ENCODE results near the gene IFIT5. TPM values are rescaled to one million over a fixed set of nuclear protein-coding genes. Genes with fewer than 3 reads are reported as not detected.

The IFIT5 gene
- total RNA-seq, 1 donor from 2014 or later, result 7.4 TPM

GRCh38 chr10:89413398-89413912 lies 913 bp upstream of the IFIT5 start:
- Histone ChIP-seq H3K9me3 (replicated peaks) (no peaks in the 10 kb centered on the region), H3K36me3 (peaks cover 11% of the 10 kb centered on the region), H3K4me1 (peaks cover 51% of the 10 kb centered on the region), H3K4me3 (peak overlapping the region; percentile 91), H3K27me3 (ENCODE audit: low read depth) (no peaks in the 10 kb centered on the region), H3K27ac (replicated peaks) (peak overlapping the region; percentile 96)
- DNase-seq, result no peak
- TF ChIP-seq CTCF (IDR thresholded peaks at IDR 0.05; ENCODE audit: borderline replicate concordance), result no peak
- intact Hi-C loops (cut with micrococcal nuclease), result no loop called here

GRCh38 chr10:89414879-89415821 lies 782 bp downstream of the IFIT5 start:
- peaks cover 67% of the 10 kb centered on the region for H3K4me1 ChIP-seq

GRCh38 chr10:89416465-89416864 lies 2.1 kb downstream of the IFIT5 start:
- no peaks in the 10 kb centered on the region for H3K27me3 ChIP-seq (ENCODE audit: low read depth)
- DNase-seq, result no peak
- peak overlapping the region; percentile 91 for H3K4me3 ChIP-seq
- peaks cover 17% of the 10 kb centered on the region for H3K36me3 ChIP-seq
- peak overlapping the region; percentile 96 for H3K27ac ChIP-seq (replicated peaks)
- no peaks in the 10 kb centered on the region for H3K9me3 ChIP-seq (replicated peaks)
- intact Hi-C loops (cut with micrococcal nuclease), result no loop called here
- no peak for TF ChIP-seq CTCF (IDR thresholded peaks at IDR 0.05; ENCODE audit: borderline replicate concordance)
- H3K4me1 ChIP-seq, result peaks cover 68% of the 10 kb centered on the region

More at GRCh38 chr10:89414879-89415821, 782 bp downstream of the IFIT5 start:
- intact Hi-C loops (cut with micrococcal nuclease), result no loop called here
- no peaks in the 10 kb centered on the region for H3K9me3 ChIP-seq (replicated peaks)
- no peaks in the 10 kb centered on the region for H3K27me3 ChIP-seq (ENCODE audit: low read depth)
- H3K27ac ChIP-seq (replicated peaks), result peak overlapping the region; percentile 96
- peak; percentile 40 for DNase-seq
- peaks cover 12% of the 10 kb centered on the region for H3K36me3 ChIP-seq
- peak overlapping the region; percentile 91 for H3K4me3 ChIP-seq
- peak; percentile 25 for TF ChIP-seq CTCF (IDR thresholded peaks at IDR 0.05; ENCODE audit: borderline replicate concordance)

GRCh38 chr10:89419548-89419947 lies 5.2 kb downstream of the IFIT5 start:
- Histone ChIP-seq H3K4me3 (peak overlapping the region; percentile 34), H3K27me3 (ENCODE audit: low read depth) (no peaks in the 10 kb centered on the region), H3K36me3 (peaks cover 17% of the 10 kb centered on the region), H3K27ac (replicated peaks) (peak overlapping the region; percentile 96), H3K4me1 (peaks cover 56% of the 10 kb centered on the region), H3K9me3 (replicated peaks) (no peaks in the 10 kb centered on the region)
- TF ChIP-seq CTCF (IDR thresholded peaks at IDR 0.05; ENCODE audit: borderline replicate concordance), result peak; percentile 55
- no peak for DNase-seq
- intact Hi-C loops (cut with micrococcal nuclease), result no loop called here

- Histone ChIP-seq H3K36me3 (peaks cover 17% of the 10 kb centered on the region), H3K27me3 (ENCODE audit: low read depth) (no peaks in the 10 kb centered on the region), H3K9me3 (replicated peaks) (no peaks in the 10 kb centered on the region), H3K4me1 (peaks cover 41% of the 10 kb centered on the region), H3K27ac (replicated peaks) (no peak overlapping the region), H3K4me3 (no peak overlapping the region)
- intact Hi-C loops (cut with micrococcal nuclease), result loop anchor here (10.0 kb wide), 1 partner anchor 284 kb away; the partner anchor contains the start of gene KIF20B
- no peak for DNase-seq
- TF ChIP-seq CTCF (IDR thresholded peaks at IDR 0.05; ENCODE audit: borderline replicate concordance), result no peak
Measured at GRCh38 chr10:89421018-89421476, 6.7 kb downstream of the IFIT5 start.

Data from left ventricle myocardium inferior (tissue), 1 donor.